Gastrocnemius medialis (tissue), 4 donors: ENCODE results near the gene FCHO2.

Source experiments
- POLR2A ChIP-seq, 2 donors: fragments of 450-650 bp; IDR thresholded peaks; one replicate each; pipeline ENCODE4 v1.6.1; 2017; ENCODE audit warnings: antibody characterized with exemption in 2 of 2, mild to moderate bottlenecking in 2 of 2, moderate library complexity in 2 of 2
- TF ChIP-seq, protein P1 (sequence below), 5 experiments: fragments of 450-650 bp in 3 of 5; fragments of 200-600 bp in 2 of 5; sonication (generic) in 2 of 5; IDR thresholded peaks in 4 of 5; conservative IDR thresholded peaks in 1 of 5; 1 replicate in 4 of 5; 2 replicates in 1 of 5; pipeline ENCODE4 v1.5.1; 2016 to 2019; ENCODE audit warnings: antibody characterized with exemption in 5 of 5, mild to moderate bottlenecking in 3 of 5, moderate library complexity in 3 of 5

GRCh38 chr5:73111536-73111935, 155.7 kb downstream of the FCHO2 start:
- no peak for TF ChIP-seq POLR2A (IDR thresholded peaks at IDR 0.05)
- TF ChIP-seq, protein P1, sequence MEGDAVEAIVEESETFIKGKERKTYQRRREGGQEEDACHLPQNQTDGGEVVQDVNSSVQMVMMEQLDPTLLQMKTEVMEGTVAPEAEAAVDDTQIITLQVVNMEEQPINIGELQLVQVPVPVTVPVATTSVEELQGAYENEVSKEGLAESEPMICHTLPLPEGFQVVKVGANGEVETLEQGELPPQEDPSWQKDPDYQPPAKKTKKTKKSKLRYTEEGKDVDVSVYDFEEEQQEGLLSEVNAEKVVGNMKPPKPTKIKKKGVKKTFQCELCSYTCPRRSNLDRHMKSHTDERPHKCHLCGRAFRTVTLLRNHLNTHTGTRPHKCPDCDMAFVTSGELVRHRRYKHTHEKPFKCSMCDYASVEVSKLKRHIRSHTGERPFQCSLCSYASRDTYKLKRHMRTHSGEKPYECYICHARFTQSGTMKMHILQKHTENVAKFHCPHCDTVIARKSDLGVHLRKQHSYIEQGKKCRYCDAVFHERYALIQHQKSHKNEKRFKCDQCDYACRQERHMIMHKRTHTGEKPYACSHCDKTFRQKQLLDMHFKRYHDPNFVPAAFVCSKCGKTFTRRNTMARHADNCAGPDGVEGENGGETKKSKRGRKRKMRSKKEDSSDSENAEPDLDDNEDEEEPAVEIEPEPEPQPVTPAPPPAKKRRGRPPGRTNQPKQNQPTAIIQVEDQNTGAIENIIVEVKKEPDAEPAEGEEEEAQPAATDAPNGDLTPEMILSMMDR (IDR thresholded peaks at IDR 0.05 in 4 of 5, conservative IDR thresholded peaks at IDR 0.05 in 1 of 5): no peak
